Adrenal gland (tissue), 12 donors: ENCODE data around the gene SLC26A2. TPM values are rescaled to one million over a fixed set of nuclear protein-coding genes. Genes with fewer than 3 reads are reported as not detected.
"Not testable (repeated sequence)": the region's sequence is repeated elsewhere in the genome, so short reads cannot be mapped to it uniquely, and the experiment has no call there.

Experiments used
- DNase-seq, 7 donors: peaks; one replicate each; pipeline ENCODE4 v3.0.0-alpha.2; 2019 to 2020
- H3K27ac ChIP-seq, 5 donors: fragments of 200-600 bp; sonication (generic) in 4 of 5; 1 replicate in 3 of 5; 2 replicates in 2 of 5; pipeline versions ENCODE4 v1.5.1 to v1.8.0; 2016 to 2020; ENCODE audit warnings: mild to moderate bottlenecking in 1 of 5
- H3K27me3 ChIP-seq: fragments of 200-600 bp; 2 replicates; pipeline ENCODE4 v1.8.0; 2021
- H3K36me3 ChIP-seq, 2 donors: fragments of 200-600 bp; replicated peaks in 1 of 2; 1 replicate in 1 of 2; 2 replicates in 1 of 2; pipeline versions ENCODE4 v1.5.1 to v1.8.0; 2018 to 2022
- H3K4me1 ChIP-seq, 2 donors: fragments of 200-600 bp; replicated peaks in 1 of 2; 1 replicate in 1 of 2; 2 replicates in 1 of 2; pipeline versions ENCODE4 v1.5.1 to v1.8.0; 2018 to 2021
- H3K4me3 ChIP-seq, 4 donors: fragments of 200-600 bp; sonication (generic) in 3 of 4; one replicate each; pipeline ENCODE4 v1.5.1; 2016 to 2018
- H3K9me3 ChIP-seq, 3 donors: fragments of 200-600 bp; sonication (generic) in 1 of 3; replicated peaks in 1 of 3; 1 replicate in 2 of 3; 2 replicates in 1 of 3; pipeline versions ENCODE4 v1.5.1 to v1.8.0; 2016 to 2021
- CTCF ChIP-seq, 6 experiments: fragments of 450-650 bp in 4 of 6; fragments of 200-600 bp in 2 of 6; sonication (generic) in 1 of 6; IDR thresholded peaks; 1 replicate in 5 of 6; 2 replicates in 1 of 6; pipeline versions ENCODE4 v1.5.1 to v1.8.0; 2016 to 2021; ENCODE audit warnings: antibody characterized with exemption in 6 of 6, mild to moderate bottlenecking in 2 of 6, moderate library complexity in 1 of 6
- POLR2A ChIP-seq, 2 donors: fragments of 450-650 bp; IDR thresholded peaks; one replicate each; pipeline ENCODE4 v1.6.1; 2017; ENCODE audit warnings: antibody characterized with exemption in 2 of 2, mild to moderate bottlenecking in 2 of 2, moderate library complexity in 1 of 2
- WGBS, 4 donors: extraction: QIAGEN DNeasy Blood & Tissue Kit in 2 of 4; methylation state at CpG; one replicate each; pipeline versions ENCODE4 v1.1.5 to v1.1.7; 2013 to 2017; 5-methylcytosine and 5-hydroxymethylcytosine counted together
- intact Hi-C, 2 donors: fragments of 100-400 bp; cut with DNase I; formaldehyde crosslinking; loops; one replicate each; pipeline versions ENCODE4 v1.14.1 to v1.15.0; 2022 to 2023
- polyA plus RNA-seq, 3 donors: library from polyadenylated mRNA; stranded (reverse); fragments of 200-250 nt in 2 of 3; fragments of 350-450 nt in 1 of 3; fragmentation: Illumina TruSeq in 1 of 3; extraction: RNeasy Lipid Tissue Mini Kit (QIAGEN cat#74804) in 1 of 3; gene quantifications; one replicate each; pipeline ENCODE4 v1.2.3, GENCODE V29; 2013 to 2014
- total RNA-seq, 9 donors: library from RNA; depleted of rRNA in 4 of 9; stranded (reverse); fragments of >200 nt in 4 of 9; fragments of 120-200 nt in 1 of 9; fragmentation: NEBNext Ultra II Directional in 1 of 9; extraction: Animal tissue kit (Norgen Biotek cat#: 25700) in 1 of 9; gene quantifications; one replicate each; pipeline versions ENCODE4 v1.1.0 to v1.2.4, GENCODE V29; 2013 to 2023
- donor health status: healthy with polysubstance abuse.
- donor health status: Bipolar disorder and iron deficiency.
- donor health status: DM: yes; HTN: yes; CAD: no.
- donor health status: DM: no; HTN: no; CAD: no.
- donor health status: DM: no; HTN: no; CAD: no.
- donor health status: DM: yes; HTN: yes; CAD: no.

SLC26A2 gene
- total and polyA plus RNA-seq, 12 donors, result 7.2 to 228 (median 49.0) TPM

- TF ChIP-seq POLR2A (IDR thresholded peaks at IDR 0.05), result no peak
- TF ChIP-seq CTCF (IDR thresholded peaks at IDR 0.05), result no peak
- DNase-seq, result no peak
- Histone ChIP-seq H3K27ac (no peak overlapping the region), H3K4me3 (no peak overlapping the region), H3K4me1 (peaks cover 17 to 27% of the 10 kb centered on the region in 2 donors), H3K27me3 (no peaks in the 10 kb centered on the region), H3K9me3 (no peaks in the 10 kb centered on the region), H3K36me3 (peaks cover 0 to 77% of the 10 kb centered on the region in 2 donors)
- WGBS, 4 donors, result 59 to 78% (median 77%) methylated on average over 8 to 9 of the region's 9 CpGs
- intact Hi-C loops, result no loop called here
Observed at GRCh38 chr5:150024346-150024984, 63.9 kb downstream of the SLC26A2 start.

- H3K27ac ChIP-seq, result no peak overlapping the region
- WGBS, 4 donors, result 87 to 93% (median 91%) methylated on average over 4 of the region's 4 CpGs
- no peaks in the 10 kb centered on the region for H3K27me3 ChIP-seq
- peaks cover 0 to 77% of the 10 kb centered on the region in 2 donors for H3K36me3 ChIP-seq
- no peak for TF ChIP-seq CTCF (IDR thresholded peaks at IDR 0.05)
- no peak for TF ChIP-seq POLR2A (IDR thresholded peaks at IDR 0.05)
- no peak overlapping the region for H3K4me3 ChIP-seq
- intact Hi-C loops, result no loop called here
- no peak for DNase-seq
- H3K9me3 ChIP-seq, result no peaks in the 10 kb centered on the region
- peaks cover 10 to 16% of the 10 kb centered on the region in 2 donors for H3K4me1 ChIP-seq
Observed at GRCh38 chr5:150026682-150027172, 66.2 kb downstream of the SLC26A2 start.

- H3K9me3 ChIP-seq, H3K27ac ChIP-seq, H3K27me3 ChIP-seq, H3K4me1 ChIP-seq, H3K4me3 ChIP-seq, DNase-seq, intact Hi-C loops: not testable (repeated sequence)
- peaks cover 0 to 89% of the 10 kb centered on the region in 2 donors for H3K36me3 ChIP-seq
- 43 to 76% (median 71%) methylated on average over 1 of the region's 1 CpG for WGBS, 4 donors
Observed at GRCh38 chr5:150028047-150028446, 67.5 kb downstream of the SLC26A2 start.

- H3K36me3 ChIP-seq, result peaks cover 0 to 91% of the 10 kb centered on the region in 2 donors
- WGBS, 4 donors, result 90 to 97% (median 92%) methylated on average over 4 of the region's 4 CpGs
Observed at GRCh38 chr5:150033334-150033733, 72.8 kb downstream of the SLC26A2 start.

GRCh38 chr5:150034662-150035061, 74.1 kb downstream of the SLC26A2 start:
- Histone ChIP-seq H3K27ac (no peak overlapping the region), H3K4me1 (peaks cover 0 to 12% of the 10 kb centered on the region in 2 donors), H3K9me3 (no peaks in the 10 kb centered on the region), H3K4me3 (no peak overlapping the region), H3K36me3 (peaks cover 0 to 92% of the 10 kb centered on the region in 2 donors), H3K27me3 (no peaks in the 10 kb centered on the region)
- no peak for TF ChIP-seq CTCF (IDR thresholded peaks at IDR 0.05)
- no peak for TF ChIP-seq POLR2A (IDR thresholded peaks at IDR 0.05)
- DNase-seq, result no peak
- intact Hi-C loops, result no loop called here
- WGBS, 4 donors, result 84 to 98% (median 87%) methylated on average over 4 of the region's 4 CpGs

More at GRCh38 chr5:150033334-150033733, 72.8 kb downstream of the SLC26A2 start:
- no peak for DNase-seq
- intact Hi-C loops, result no loop called here
- TF ChIP-seq POLR2A (IDR thresholded peaks at IDR 0.05), result no peak
- H3K27ac ChIP-seq, result no peak overlapping the region
- no peaks in the 10 kb centered on the region for H3K27me3 ChIP-seq
- no peak overlapping the region for H3K4me3 ChIP-seq
- H3K4me1 ChIP-seq, result peaks cover 0 to 12% of the 10 kb centered on the region in 2 donors
- H3K9me3 ChIP-seq, result no peaks in the 10 kb centered on the region
